Liver (tissue), 9 donors: ENCODE data around the gene LSMEM2. TPM values are rescaled to one million over a fixed set of nuclear protein-coding genes. Genes with fewer than 3 reads are reported as not detected.

Source experiments
- DNase-seq: peaks from one replicate; pipeline ENCODE4 v3.0.0-alpha.2; 2017; ENCODE audit warnings: low spot score
- H3K27ac ChIP-seq, 2 donors: one replicate each; pipeline ENCODE4 v1.7.0; 2013; ENCODE audit warnings: inconsistent platforms in 2 of 2, low read length in 2 of 2, control low read depth in 1 of 2, low read depth in 1 of 2, mild to moderate bottlenecking in 1 of 2
- H3K27me3 ChIP-seq, 4 donors: one replicate each; pipeline versions ENCODE4 v1.6.1 to v1.7.0; 2013; ENCODE audit warnings: low read length in 3 of 4, inconsistent platforms in 1 of 4, mild to moderate bottlenecking in 1 of 4, moderate library complexity in 1 of 4; ENCODE audit not compliant: control insufficient read depth in 4 of 4, insufficient read depth in 4 of 4
- H3K36me3 ChIP-seq, 4 donors: one replicate each; pipeline versions ENCODE4 v1.6.1 to v1.7.0; 2013; ENCODE audit warnings: low read length in 3 of 4, mild to moderate bottlenecking in 3 of 4, low read depth in 1 of 4, moderate library complexity in 1 of 4; ENCODE audit not compliant: control insufficient read depth in 4 of 4, insufficient read depth in 3 of 4
- H3K4me1 ChIP-seq, 4 donors: one replicate each; pipeline versions ENCODE4 v1.6.1 to v1.7.0; 2013; ENCODE audit warnings: low read length in 3 of 4, mild to moderate bottlenecking in 3 of 4, moderate library complexity in 1 of 4; ENCODE audit not compliant: control insufficient read depth in 4 of 4, insufficient read depth in 4 of 4
- H3K4me3 ChIP-seq, 3 donors: one replicate each; pipeline versions ENCODE4 v1.6.1 to v1.7.0; 2013; ENCODE audit warnings: low read length in 3 of 3, control low read depth in 1 of 3, low read depth in 1 of 3, mild to moderate bottlenecking in 1 of 3
- H3K9ac ChIP-seq, 2 donors: one replicate each; pipeline ENCODE4 v1.7.0; 2013; ENCODE audit warnings: low read length in 2 of 2, mild to moderate bottlenecking in 2 of 2, moderate library complexity in 2 of 2, control low read depth in 1 of 2, low read depth in 1 of 2
- H3K9me3 ChIP-seq, 4 donors: one replicate each; pipeline versions ENCODE4 v1.6.1 to v1.7.0; 2013; ENCODE audit warnings: low read length in 3 of 4; ENCODE audit not compliant: control insufficient read depth in 4 of 4
- ATF3 ChIP-seq: IDR thresholded peaks from 2 replicates; pipeline ENCODE4 v1.6.1; 2016; ENCODE audit warnings: antibody characterized with exemption
- CTCF ChIP-seq: fragments of 150-350 bp; IDR thresholded peaks from 2 replicates; pipeline ENCODE4 v1.5.1; 2017; ENCODE audit warnings: improper control_type of control experiment, low read depth, low read length; ENCODE audit not compliant: missing input control
- EGR1 ChIP-seq, 2 donors: IDR thresholded peaks; 2 replicates each; pipeline ENCODE4 v1.6.1; 2016 to 2018; ENCODE audit warnings: antibody characterized with exemption in 2 of 2, low read depth in 2 of 2
- FOXA1 ChIP-seq: IDR thresholded peaks from 2 replicates; pipeline ENCODE4 v1.6.1; 2016; ENCODE audit warnings: antibody characterized with exemption
- FOXA2 ChIP-seq: IDR thresholded peaks from 2 replicates; pipeline ENCODE4 v1.6.1; 2016; ENCODE audit warnings: antibody characterized with exemption
- GABPA ChIP-seq, 2 donors: IDR thresholded peaks in 1 of 2; conservative IDR thresholded peaks in 1 of 2; 2 replicates each; pipeline ENCODE4 v1.6.1; 2016; ENCODE audit warnings: antibody characterized with exemption in 2 of 2, mild to moderate bottlenecking in 1 of 2, moderate library complexity in 1 of 2
- HNF4A ChIP-seq, 2 donors: conservative IDR thresholded peaks; 2 replicates each; pipeline ENCODE4 v1.6.1; 2016; ENCODE audit warnings: antibody characterized with exemption in 2 of 2, mild to moderate bottlenecking in 2 of 2
- HNF4G ChIP-seq: IDR thresholded peaks from 2 replicates; pipeline ENCODE4 v1.6.1; 2016; ENCODE audit warnings: antibody characterized with exemption
- JUND ChIP-seq, 2 donors: IDR thresholded peaks; 2 replicates each; pipeline ENCODE4 v1.6.1; 2016; ENCODE audit warnings: antibody characterized with exemption in 2 of 2
- NR2F2 ChIP-seq: IDR thresholded peaks from 2 replicates; pipeline ENCODE4 v1.6.1; 2016; ENCODE audit warnings: antibody characterized with exemption
- RAD21 ChIP-seq, 2 donors: IDR thresholded peaks; 2 replicates each; pipeline ENCODE4 v1.6.1; 2016; ENCODE audit warnings: antibody characterized with exemption in 2 of 2, mild to moderate bottlenecking in 2 of 2
- RXRA ChIP-seq, 2 donors: IDR thresholded peaks; 2 replicates each; pipeline ENCODE4 v1.6.1; 2017 to 2018; ENCODE audit warnings: antibody characterized with exemption in 2 of 2, mild to moderate bottlenecking in 1 of 2
- SP1 ChIP-seq: IDR thresholded peaks from 2 replicates; pipeline ENCODE4 v1.6.1; 2018; ENCODE audit warnings: antibody characterized with exemption, mild to moderate bottlenecking
- TAF1 ChIP-seq: conservative IDR thresholded peaks from 2 replicates; pipeline ENCODE4 v1.6.1; 2016; ENCODE audit warnings: antibody characterized with exemption, mild to moderate bottlenecking
- YY1 ChIP-seq: IDR thresholded peaks from 2 replicates; pipeline ENCODE4 v1.6.1; 2016; ENCODE audit warnings: antibody characterized with exemption, mild to moderate bottlenecking
- WGBS: extraction: QIAGEN DNeasy Blood & Tissue Kit; methylation state at CpG from one replicate; pipeline ENCODE4 v1.1.7; 2013; 5-methylcytosine and 5-hydroxymethylcytosine counted together
- polyA plus RNA-seq, 2 donors: library from polyadenylated mRNA; stranded (reverse) in 1 of 2; unstranded in 1 of 2; fragments of 200-250 nt in 1 of 2; fragments of >200 nt in 1 of 2; fragmentation: Nextera tagmentation in 1 of 2; extraction: Ambion mirVana in 1 of 2; gene quantifications; one replicate each; pipeline versions ENCODE4 v1.2.1 to v1.2.3, GENCODE V29; 2013 to 2015
- total RNA-seq, 2 donors: library from RNA; depleted of rRNA; stranded (reverse); fragments of >200 nt; gene quantifications; one replicate each; pipeline ENCODE4 v1.2.3, GENCODE V29; 2014
- TF ChIP-seq, protein P1 (sequence below): IDR thresholded peaks from 2 replicates; pipeline ENCODE4 v1.6.1; 2016; ENCODE audit warnings: antibody characterized with exemption, mild to moderate bottlenecking
- TF ChIP-seq, protein P2 (sequence below): IDR thresholded peaks from 2 replicates; pipeline ENCODE4 v1.6.1; 2016; ENCODE audit warnings: antibody characterized with exemption
- TF ChIP-seq, protein P3 (sequence below): IDR thresholded peaks from 2 replicates; pipeline ENCODE4 v1.6.1; 2016; ENCODE audit warnings: antibody characterized with exemption
- donor health status: healthy.
- donor health status: healthy.
- donor health status: healthy.
- donor health status: healthy.
- donor health status: healthy.

The LSMEM2 gene
- total and polyA plus RNA-seq, 4 donors = 0.03 to 0.08 TPM; not detected in 2

DNA sequence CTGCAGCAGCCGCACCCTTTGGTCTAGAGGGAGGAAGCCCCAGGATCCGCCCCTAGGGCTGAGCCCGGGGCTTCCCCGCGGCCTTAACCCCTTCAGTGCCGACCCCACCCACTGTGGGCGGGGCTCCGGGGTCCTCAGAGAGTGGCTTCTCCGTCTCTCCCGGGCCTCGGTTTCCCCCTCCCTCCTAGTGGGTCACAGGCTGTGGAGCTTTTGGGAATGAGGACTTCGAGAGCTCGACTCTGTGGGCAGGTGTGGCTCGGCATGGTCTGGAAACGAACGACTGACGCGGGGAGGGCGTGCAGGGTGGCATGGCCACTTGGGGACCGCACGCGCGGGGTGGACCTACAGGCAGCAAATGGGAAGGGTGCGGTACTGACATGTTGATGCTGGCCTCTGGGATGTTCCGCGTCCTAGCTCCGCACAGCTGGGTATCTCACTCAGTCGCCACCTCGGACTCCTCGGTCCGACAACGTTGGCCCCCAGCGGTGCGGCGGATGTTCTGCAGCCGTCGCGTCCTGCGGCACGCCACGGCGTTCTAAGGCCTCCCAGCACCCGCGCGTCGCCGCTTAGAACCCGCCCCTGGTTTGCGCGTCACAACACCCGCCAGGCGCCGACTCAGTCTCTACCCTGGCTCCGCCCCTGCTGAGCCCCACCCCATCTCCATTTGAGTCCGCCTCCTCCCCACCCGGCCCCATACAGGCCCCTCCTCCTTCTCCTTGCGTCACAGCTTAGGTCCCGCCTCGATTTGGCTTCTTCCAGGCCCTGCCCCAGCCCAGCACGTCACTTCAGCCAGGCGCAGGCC, 20.1 kb downstream of the LSMEM2 start, which contains the start of the genes HYAL3 and NAA80 (continued):
- TF ChIP-seq, protein P1, sequence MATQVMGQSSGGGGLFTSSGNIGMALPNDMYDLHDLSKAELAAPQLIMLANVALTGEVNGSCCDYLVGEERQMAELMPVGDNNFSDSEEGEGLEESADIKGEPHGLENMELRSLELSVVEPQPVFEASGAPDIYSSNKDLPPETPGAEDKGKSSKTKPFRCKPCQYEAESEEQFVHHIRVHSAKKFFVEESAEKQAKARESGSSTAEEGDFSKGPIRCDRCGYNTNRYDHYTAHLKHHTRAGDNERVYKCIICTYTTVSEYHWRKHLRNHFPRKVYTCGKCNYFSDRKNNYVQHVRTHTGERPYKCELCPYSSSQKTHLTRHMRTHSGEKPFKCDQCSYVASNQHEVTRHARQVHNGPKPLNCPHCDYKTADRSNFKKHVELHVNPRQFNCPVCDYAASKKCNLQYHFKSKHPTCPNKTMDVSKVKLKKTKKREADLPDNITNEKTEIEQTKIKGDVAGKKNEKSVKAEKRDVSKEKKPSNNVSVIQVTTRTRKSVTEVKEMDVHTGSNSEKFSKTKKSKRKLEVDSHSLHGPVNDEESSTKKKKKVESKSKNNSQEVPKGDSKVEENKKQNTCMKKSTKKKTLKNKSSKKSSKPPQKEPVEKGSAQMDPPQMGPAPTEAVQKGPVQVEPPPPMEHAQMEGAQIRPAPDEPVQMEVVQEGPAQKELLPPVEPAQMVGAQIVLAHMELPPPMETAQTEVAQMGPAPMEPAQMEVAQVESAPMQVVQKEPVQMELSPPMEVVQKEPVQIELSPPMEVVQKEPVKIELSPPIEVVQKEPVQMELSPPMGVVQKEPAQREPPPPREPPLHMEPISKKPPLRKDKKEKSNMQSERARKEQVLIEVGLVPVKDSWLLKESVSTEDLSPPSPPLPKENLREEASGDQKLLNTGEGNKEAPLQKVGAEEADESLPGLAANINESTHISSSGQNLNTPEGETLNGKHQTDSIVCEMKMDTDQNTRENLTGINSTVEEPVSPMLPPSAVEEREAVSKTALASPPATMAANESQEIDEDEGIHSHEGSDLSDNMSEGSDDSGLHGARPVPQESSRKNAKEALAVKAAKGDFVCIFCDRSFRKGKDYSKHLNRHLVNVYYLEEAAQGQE = no peak
- TF ChIP-seq YY1 = peak; percentile 55
- TF ChIP-seq FOXA2 = no peak
- no peak for TF ChIP-seq RAD21 (IDR thresholded peaks at IDR 0.05)
- TF ChIP-seq ATF3 = peak; percentile 69

DNA sequence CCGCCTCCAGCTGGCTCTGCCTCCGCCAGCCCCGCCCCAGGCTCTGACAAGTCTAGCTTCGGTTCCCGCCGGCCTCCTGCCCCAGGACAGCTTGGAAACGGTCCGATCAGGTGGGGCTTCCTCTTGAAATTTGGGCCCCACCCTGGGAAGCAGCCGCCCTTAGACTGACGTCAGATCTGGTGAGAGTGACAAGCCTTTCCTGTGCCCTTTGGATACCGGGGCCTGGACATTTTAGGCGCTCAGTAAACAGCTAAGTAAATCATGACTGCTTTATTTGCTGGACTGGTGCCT, 20.7 kb downstream of the LSMEM2 start:
- peaks cover 0 to 3% (median 0%) of the 10 kb centered on the region in 4 donors for H3K36me3 ChIP-seq
- TF ChIP-seq CTCF (no peak), FOXA2 (peak; percentile 95), SP1 (peak; percentile 94), HNF4G (peak; percentile 60), RAD21 (IDR thresholded peaks at IDR 0.05) (peak in 1 of 2 donors; percentile 51), FOXA1 (peak; percentile 89), YY1 (peak; percentile 61), EGR1 (IDR thresholded peaks at IDR 0.05; ENCODE audit: low read depth in 2 of 2) (peak in 1 of 2 donors; percentile 12), TAF1 (no peak), ATF3 (peak; percentile 5), NR2F2 (peak; percentile 74), GABPA (IDR thresholded peaks at IDR 0.05 in 1 of 2, conservative IDR thresholded peaks at IDR 0.05 in 1 of 2) (peak in 1 of 2 donors; percentile 82), RXRA (IDR thresholded peaks at IDR 0.05) (peak; percentile 38 to 71), JUND (IDR thresholded peaks at IDR 0.05) (peak; percentile 79 to 90), HNF4A (conservative IDR thresholded peaks at IDR 0.05) (peak; percentile 82 to 84)
- TF ChIP-seq, protein P2, sequence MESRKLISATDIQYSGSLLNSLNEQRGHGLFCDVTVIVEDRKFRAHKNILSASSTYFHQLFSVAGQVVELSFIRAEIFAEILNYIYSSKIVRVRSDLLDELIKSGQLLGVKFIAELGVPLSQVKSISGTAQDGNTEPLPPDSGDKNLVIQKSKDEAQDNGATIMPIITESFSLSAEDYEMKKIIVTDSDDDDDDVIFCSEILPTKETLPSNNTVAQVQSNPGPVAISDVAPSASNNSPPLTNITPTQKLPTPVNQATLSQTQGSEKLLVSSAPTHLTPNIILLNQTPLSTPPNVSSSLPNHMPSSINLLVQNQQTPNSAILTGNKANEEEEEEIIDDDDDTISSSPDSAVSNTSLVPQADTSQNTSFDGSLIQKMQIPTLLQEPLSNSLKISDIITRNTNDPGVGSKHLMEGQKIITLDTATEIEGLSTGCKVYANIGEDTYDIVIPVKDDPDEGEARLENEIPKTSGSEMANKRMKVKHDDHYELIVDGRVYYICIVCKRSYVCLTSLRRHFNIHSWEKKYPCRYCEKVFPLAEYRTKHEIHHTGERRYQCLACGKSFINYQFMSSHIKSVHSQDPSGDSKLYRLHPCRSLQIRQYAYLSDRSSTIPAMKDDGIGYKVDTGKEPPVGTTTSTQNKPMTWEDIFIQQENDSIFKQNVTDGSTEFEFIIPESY = peak; percentile 88
- TF ChIP-seq, protein P3, sequence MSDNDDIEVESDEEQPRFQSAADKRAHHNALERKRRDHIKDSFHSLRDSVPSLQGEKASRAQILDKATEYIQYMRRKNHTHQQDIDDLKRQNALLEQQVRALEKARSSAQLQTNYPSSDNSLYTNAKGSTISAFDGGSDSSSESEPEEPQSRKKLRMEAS = peak; percentile 89
- TF ChIP-seq, protein P1 = peak; percentile 85
- peak overlapping the region; percentile 84 to 95 for H3K27ac ChIP-seq
- H3K4me3 ChIP-seq = peak overlapping the region in 2 of 3 donors; percentile 1 to 10
- 1% methylated on average over 12 of the region's 12 CpGs for WGBS
- H3K9ac ChIP-seq = peak overlapping the region; percentile 24 to 85
- H3K9me3 ChIP-seq = no peaks in the 10 kb centered on the region
- H3K27me3 ChIP-seq = no peaks in the 10 kb centered on the region
- DNase-seq = no peak
- H3K4me1 ChIP-seq = peaks cover 12 to 49% (median 31%) of the 10 kb centered on the region in 4 donors
